Measurements from ENCODE around the gene HLA-DRB1. TPM values are rescaled to one million over a fixed set of nuclear protein-coding genes. Genes with fewer than 3 reads are reported as not detected.
"Not testable (repeated sequence)": the region's sequence is repeated elsewhere in the genome, so short reads cannot be mapped to it uniquely, and the experiment has no call there.

The HLA-DRB1 gene
- total RNA-seq, 1 experiment from 2014 or later: not detected

GRCh38 chr6:32553037-32553742, 36.5 kb downstream of the HLA-DRB1 start:
- H3K4me1 Mint-ChIP-seq (ENCODE audit: low read depth, unreplicated experiment): no peaks in the 10 kb centered on the region
- H3K36me3 ChIP-seq (ENCODE audit: control insufficient read depth, insufficient read depth, low read length): no peaks in the 10 kb centered on the region
- no peak overlapping the region for H3K4me3 ChIP-seq (ENCODE audit: low read depth, low read length)
- H3K27ac Mint-ChIP-seq (ENCODE audit: unreplicated experiment): no peak overlapping the region
- H3K9me3 Mint-ChIP-seq (ENCODE audit: unreplicated experiment): no peaks in the 10 kb centered on the region
- H3K27me3 ChIP-seq (replicated peaks; ENCODE audit: control insufficient read depth, insufficient read depth, low read length): no peaks in the 10 kb centered on the region
- H3K36me3 Mint-ChIP-seq (ENCODE audit: insufficient read depth, unreplicated experiment): no peaks in the 10 kb centered on the region
- no peak for DNase-seq
- peaks cover 16% of the 10 kb centered on the region for H3K27me3 Mint-ChIP-seq (ENCODE audit: insufficient read depth, unreplicated experiment)
- CTCF ChIA-PET: no interaction called here
- BruUV-seq (replicated peaks): no TSS peak
- H3K9me3 ChIP-seq: no peaks in the 10 kb centered on the region
- POLR2A ChIA-PET: no interaction called here
- H3K4me3 Mint-ChIP-seq (ENCODE audit: unreplicated experiment): no peak overlapping the region
- intact Hi-C loops (cut with micrococcal nuclease; ENCODE audit: unreplicated experiment): no loop called here
- no peaks in the 10 kb centered on the region for H3K4me1 ChIP-seq
- no peak for TF ChIP-seq CTCF (IDR thresholded peaks at IDR 0.05; ENCODE audit: insufficient read depth in 1 of 2, low read depth in 1 of 2, low read length in 1 of 2, severe bottlenecking in 1 of 2, unreplicated experiment in 1 of 2)

- no peaks in the 10 kb centered on the region for H3K9me3 Mint-ChIP-seq (ENCODE audit: unreplicated experiment)
- no peak overlapping the region for H3K27ac Mint-ChIP-seq (ENCODE audit: unreplicated experiment)
- Histone ChIP-seq H3K27me3 (replicated peaks; ENCODE audit: control insufficient read depth, insufficient read depth, low read length) (no peaks in the 10 kb centered on the region), H3K36me3 (ENCODE audit: control insufficient read depth, insufficient read depth, low read length) (no peaks in the 10 kb centered on the region), H3K4me1 (no peaks in the 10 kb centered on the region), H3K9me3 (no peaks in the 10 kb centered on the region), H3K4me3 (ENCODE audit: low read depth, low read length) (no peak overlapping the region)
- H3K27me3 Mint-ChIP-seq (ENCODE audit: insufficient read depth, unreplicated experiment): peaks cover 16% of the 10 kb centered on the region
- intact Hi-C loops (cut with micrococcal nuclease; ENCODE audit: unreplicated experiment): no loop called here
- no peaks in the 10 kb centered on the region for H3K4me1 Mint-ChIP-seq (ENCODE audit: low read depth, unreplicated experiment)
- no peaks in the 10 kb centered on the region for H3K36me3 Mint-ChIP-seq (ENCODE audit: insufficient read depth, unreplicated experiment)
- ChIA-PET CTCF (no interaction called here), POLR2A (no interaction called here)
- DNase-seq: no peak
- BruUV-seq (replicated peaks): no TSS peak
- H3K4me3 Mint-ChIP-seq (ENCODE audit: unreplicated experiment): no peak overlapping the region
- TF ChIP-seq CTCF (IDR thresholded peaks at IDR 0.05; ENCODE audit: insufficient read depth in 1 of 2, low read depth in 1 of 2, low read length in 1 of 2, severe bottlenecking in 1 of 2, unreplicated experiment in 1 of 2): no peak
Observed at GRCh38 chr6:32551410-32551809, 38.2 kb downstream of the HLA-DRB1 start.

- TF ChIP-seq CTCF (IDR thresholded peaks at IDR 0.05; ENCODE audit: insufficient read depth in 1 of 2, low read depth in 1 of 2, low read length in 1 of 2, severe bottlenecking in 1 of 2, unreplicated experiment in 1 of 2): no peak
- BruUV-seq (replicated peaks): no TSS peak
Observed at GRCh38 chr6:32539839-32540238, 49.8 kb downstream of the HLA-DRB1 start.

GRCh38 chr6:32530431-32530793, 59.2 kb downstream of the HLA-DRB1 start:
- H3K4me3 ChIP-seq (ENCODE audit: low read depth, low read length); intact Hi-C loops (cut with micrococcal nuclease; ENCODE audit: unreplicated experiment); H3K4me1 ChIP-seq; H3K9me3 ChIP-seq; H3K36me3 ChIP-seq (ENCODE audit: control insufficient read depth, insufficient read depth, low read length); H3K27me3 ChIP-seq (replicated peaks; ENCODE audit: control insufficient read depth, insufficient read depth, low read length); POLR2A ChIA-PET; H3K36me3 Mint-ChIP-seq (ENCODE audit: insufficient read depth, unreplicated experiment); H3K4me1 Mint-ChIP-seq (ENCODE audit: low read depth, unreplicated experiment); BruUV-seq (replicated peaks); H3K4me3 Mint-ChIP-seq (ENCODE audit: unreplicated experiment); H3K9me3 Mint-ChIP-seq (ENCODE audit: unreplicated experiment); DNase-seq; H3K27ac Mint-ChIP-seq (ENCODE audit: unreplicated experiment): not testable (repeated sequence)
- peaks cover 18% of the 10 kb centered on the region for H3K27me3 Mint-ChIP-seq (ENCODE audit: insufficient read depth, unreplicated experiment)
- CTCF ChIA-PET: interaction anchor here (0.9 kb wide), 1 partner anchor 59 kb away, joined by 3 read pairs; no protein-coding TSS in a partner anchor

More at GRCh38 chr6:32539839-32540238, 49.8 kb downstream of the HLA-DRB1 start:
- Mint-ChIP-seq H3K4me3 (ENCODE audit: unreplicated experiment) (no peak overlapping the region), H3K27me3 (ENCODE audit: insufficient read depth, unreplicated experiment) (peaks cover 19% of the 10 kb centered on the region), H3K9me3 (ENCODE audit: unreplicated experiment) (no peaks in the 10 kb centered on the region), H3K4me1 (ENCODE audit: low read depth, unreplicated experiment) (no peaks in the 10 kb centered on the region), H3K27ac (ENCODE audit: unreplicated experiment) (no peak overlapping the region), H3K36me3 (ENCODE audit: insufficient read depth, unreplicated experiment) (no peaks in the 10 kb centered on the region)
- Histone ChIP-seq H3K4me3 (ENCODE audit: low read depth, low read length) (no peak overlapping the region), H3K9me3 (no peaks in the 10 kb centered on the region), H3K4me1 (no peaks in the 10 kb centered on the region), H3K36me3 (ENCODE audit: control insufficient read depth, insufficient read depth, low read length) (no peaks in the 10 kb centered on the region), H3K27me3 (replicated peaks; ENCODE audit: control insufficient read depth, insufficient read depth, low read length) (no peaks in the 10 kb centered on the region)
- ChIA-PET POLR2A (interaction anchor here (0.6 kb wide), 1 partner anchor 362 kb away, joined by 3 read pairs; no protein-coding TSS in a partner anchor), CTCF (no interaction called here)
- DNase-seq: no peak
- intact Hi-C loops (cut with micrococcal nuclease; ENCODE audit: unreplicated experiment): no loop called here

All from Caco-2 (cell line).